Progenitor cell of endocrine pancreas (in vitro differentiated cells): ENCODE results near the gene MAPKAPK5. TPM values are rescaled to one million over a fixed set of nuclear protein-coding genes. Genes with fewer than 3 reads are reported as not detected.

Experiments
- DNase-seq: peaks from one replicate; pipeline ENCODE4 v3.0.0; 2021; ENCODE audit warnings: low spot score; ENCODE audit not compliant: unreplicated experiment
- H3K27ac Mint-ChIP-seq: 2 replicates; pipeline ENCODE4 v1.8.0; 2021; ENCODE audit warnings: mild to moderate bottlenecking, moderate library complexity, mixed read lengths
- H3K27me3 Mint-ChIP-seq: 2 replicates; pipeline ENCODE4 v1.8.0; 2021; ENCODE audit warnings: mixed read lengths
- H3K36me3 Mint-ChIP-seq: 2 replicates; pipeline ENCODE4 v1.8.0; 2022; ENCODE audit warnings: mixed read lengths; ENCODE audit not compliant: insufficient read depth
- H3K4me1 Mint-ChIP-seq: 2 replicates; pipeline ENCODE4 v1.8.0; 2021; ENCODE audit warnings: low read depth, mixed read lengths
- H3K4me3 Mint-ChIP-seq: 2 replicates; pipeline ENCODE4 v1.8.0; 2021; ENCODE audit warnings: low read depth, mild to moderate bottlenecking, moderate library complexity, mixed read lengths
- H3K9me3 Mint-ChIP-seq: 2 replicates; pipeline ENCODE4 v1.8.0; 2021; ENCODE audit warnings: low read depth, mixed read lengths
- total RNA-seq: library from RNA; stranded (reverse); gene quantifications from 2 replicates; pipeline ENCODE4 v1.2.1, GENCODE V29; 2021
- TF ChIP-seq, protein P1 (sequence below): fragments of 200-600 bp; sonication (generic); IDR thresholded peaks from one replicate; pipeline ENCODE4 v1.5.0; 2021; ENCODE audit warnings: antibody characterized with exemption, mild to moderate bottlenecking; ENCODE audit not compliant: unreplicated experiment

The MAPKAPK5 gene
- total RNA-seq, 1 donor from 2014 or later = 71.5 TPM

DNA sequence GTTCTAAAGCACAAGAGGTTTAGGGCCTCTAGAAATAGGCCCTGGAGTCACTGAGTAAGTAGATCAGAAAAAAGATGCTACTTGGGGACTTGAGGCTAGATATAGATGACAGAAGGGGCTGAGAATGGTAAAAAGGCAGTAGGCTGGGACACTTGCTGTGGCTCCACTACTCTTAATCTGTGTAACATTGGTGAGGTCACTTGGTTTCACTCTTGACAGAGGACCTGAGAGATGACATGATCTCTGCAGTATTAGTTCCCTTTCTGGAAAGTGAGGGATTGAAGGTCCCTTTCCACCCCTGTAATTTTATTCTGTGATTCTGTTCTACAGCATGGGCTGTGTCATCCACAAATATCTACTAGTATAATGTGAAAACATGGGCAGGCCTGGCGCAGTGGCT is 39.7 kb downstream of the MAPKAPK5 start:
- Mint-ChIP-seq H3K27ac (no peak overlapping the region), H3K9me3 (no peaks in the 10 kb centered on the region), H3K36me3 (peaks cover 32% of the 10 kb centered on the region), H3K4me3 (no peak overlapping the region), H3K4me1 (no peaks in the 10 kb centered on the region), H3K27me3 (no peaks in the 10 kb centered on the region)
- no peak for DNase-seq
- TF ChIP-seq, protein P1, sequence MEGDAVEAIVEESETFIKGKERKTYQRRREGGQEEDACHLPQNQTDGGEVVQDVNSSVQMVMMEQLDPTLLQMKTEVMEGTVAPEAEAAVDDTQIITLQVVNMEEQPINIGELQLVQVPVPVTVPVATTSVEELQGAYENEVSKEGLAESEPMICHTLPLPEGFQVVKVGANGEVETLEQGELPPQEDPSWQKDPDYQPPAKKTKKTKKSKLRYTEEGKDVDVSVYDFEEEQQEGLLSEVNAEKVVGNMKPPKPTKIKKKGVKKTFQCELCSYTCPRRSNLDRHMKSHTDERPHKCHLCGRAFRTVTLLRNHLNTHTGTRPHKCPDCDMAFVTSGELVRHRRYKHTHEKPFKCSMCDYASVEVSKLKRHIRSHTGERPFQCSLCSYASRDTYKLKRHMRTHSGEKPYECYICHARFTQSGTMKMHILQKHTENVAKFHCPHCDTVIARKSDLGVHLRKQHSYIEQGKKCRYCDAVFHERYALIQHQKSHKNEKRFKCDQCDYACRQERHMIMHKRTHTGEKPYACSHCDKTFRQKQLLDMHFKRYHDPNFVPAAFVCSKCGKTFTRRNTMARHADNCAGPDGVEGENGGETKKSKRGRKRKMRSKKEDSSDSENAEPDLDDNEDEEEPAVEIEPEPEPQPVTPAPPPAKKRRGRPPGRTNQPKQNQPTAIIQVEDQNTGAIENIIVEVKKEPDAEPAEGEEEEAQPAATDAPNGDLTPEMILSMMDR = no peak

DNA sequence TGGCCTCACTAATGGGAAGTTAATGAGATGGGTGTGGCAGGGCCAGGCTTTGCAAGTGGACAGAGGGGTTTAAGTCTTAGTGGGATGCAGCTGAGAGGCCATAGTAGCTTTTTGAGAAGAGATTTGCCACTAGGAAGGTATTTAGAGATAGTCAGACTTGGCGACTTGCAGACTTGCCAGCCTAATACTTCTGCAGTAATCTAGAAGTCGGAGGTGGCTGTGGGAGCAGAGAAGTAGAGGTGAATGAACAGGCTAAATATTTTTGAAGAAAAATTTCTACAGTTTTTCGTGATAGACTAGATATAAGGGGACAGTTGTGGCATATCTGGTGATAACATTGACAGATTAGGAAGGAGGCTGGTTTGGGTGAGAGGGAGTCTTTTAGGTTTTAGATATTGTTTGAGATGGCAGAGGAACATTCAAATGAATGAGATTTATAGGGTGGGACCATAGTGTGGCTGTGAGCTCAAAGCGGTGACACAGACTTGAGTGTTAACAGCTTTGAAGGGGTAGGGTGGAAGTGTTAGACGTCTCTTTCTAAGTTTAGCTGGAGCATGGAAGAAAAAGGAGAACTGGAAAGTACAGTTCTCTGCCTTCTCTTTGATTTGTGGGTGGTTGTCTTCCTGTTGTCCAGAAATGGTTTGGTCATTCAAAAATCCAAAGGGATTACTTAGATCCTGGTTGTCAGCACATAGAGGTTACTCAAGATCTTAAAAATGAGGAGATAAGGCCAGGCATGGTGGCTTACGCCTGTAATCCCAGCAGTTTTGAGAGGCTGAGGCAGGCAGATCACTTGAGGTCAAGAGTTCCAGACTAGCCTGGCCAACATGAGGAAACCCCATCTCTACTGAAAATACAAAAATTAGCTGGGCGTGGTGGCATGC is 44.9 kb downstream of the MAPKAPK5 start:
- no peaks in the 10 kb centered on the region for H3K4me1 Mint-ChIP-seq
- TF ChIP-seq, protein P1 = no peak
- no peaks in the 10 kb centered on the region for H3K9me3 Mint-ChIP-seq
- H3K27me3 Mint-ChIP-seq = no peaks in the 10 kb centered on the region
- peaks cover 30% of the 10 kb centered on the region for H3K36me3 Mint-ChIP-seq
- peak overlapping the region; percentile 0 for H3K27ac Mint-ChIP-seq
- DNase-seq = no peak
- H3K4me3 Mint-ChIP-seq = no peak overlapping the region

DNA sequence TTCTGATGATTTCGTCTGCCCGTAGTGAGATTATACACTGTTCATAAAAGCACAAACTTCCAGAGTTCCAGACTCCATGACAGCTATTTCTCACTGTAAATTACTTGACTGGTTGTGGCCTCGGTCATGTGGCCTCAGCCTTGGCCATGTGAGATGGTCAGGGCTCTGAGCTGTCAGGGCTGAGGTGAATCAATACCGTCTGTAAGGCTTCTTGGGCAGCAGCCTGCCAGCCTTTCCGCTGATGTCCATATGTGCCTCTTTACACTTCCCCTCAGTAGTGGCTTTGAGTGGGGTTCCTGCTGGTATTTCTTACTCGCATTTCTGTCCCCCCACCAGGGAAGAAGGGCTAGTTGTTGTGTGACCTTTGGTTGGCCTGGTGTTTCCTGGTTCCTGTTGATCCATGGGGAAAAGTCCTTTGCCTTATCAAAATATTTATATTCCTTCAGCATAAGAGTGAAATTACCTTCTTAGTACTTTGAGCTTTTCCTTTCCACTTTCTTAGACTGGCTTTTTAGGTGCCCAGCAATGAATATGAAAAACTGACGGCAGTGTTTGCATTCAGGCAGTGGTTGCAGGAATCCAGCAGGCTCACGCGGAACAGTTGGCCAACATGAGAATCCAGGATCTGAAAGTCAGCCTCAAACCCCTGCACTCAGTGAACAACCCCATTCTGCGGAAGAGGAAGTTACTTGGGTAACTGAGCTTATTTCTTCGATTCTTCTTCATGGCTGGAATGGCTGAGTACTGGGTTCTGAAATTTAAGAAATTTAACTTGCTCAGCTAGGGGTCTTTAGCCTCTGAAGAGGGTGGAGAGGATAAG is 46.1 kb downstream of the MAPKAPK5 start:
- no peaks in the 10 kb centered on the region for H3K27me3 Mint-ChIP-seq
- peaks cover 35% of the 10 kb centered on the region for H3K36me3 Mint-ChIP-seq
- no peak for DNase-seq
- TF ChIP-seq, protein P1 = no peak
- no peak overlapping the region for H3K4me3 Mint-ChIP-seq
- no peaks in the 10 kb centered on the region for H3K4me1 Mint-ChIP-seq
- H3K27ac Mint-ChIP-seq = peak overlapping the region; percentile 35
- no peaks in the 10 kb centered on the region for H3K9me3 Mint-ChIP-seq

DNA sequence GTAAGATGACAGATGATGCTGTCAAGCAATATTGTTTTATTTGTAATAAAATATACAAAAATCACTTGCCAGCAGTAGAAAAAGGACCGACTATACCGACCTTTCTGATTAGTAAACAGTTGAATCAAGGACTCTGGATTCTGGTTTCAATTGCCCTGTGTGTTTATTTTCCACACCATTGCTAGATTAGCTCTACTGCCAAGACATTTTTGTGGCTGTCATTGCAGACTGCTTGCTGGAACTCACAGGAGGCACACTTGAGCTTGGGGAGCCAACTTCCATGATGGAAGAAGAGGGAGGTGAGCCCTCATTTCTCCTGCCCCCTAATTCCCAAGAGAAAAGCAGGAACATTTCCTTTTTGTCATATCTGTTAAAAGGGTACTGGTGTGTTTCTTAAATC is 51.3 kb downstream of the MAPKAPK5 start:
- Mint-ChIP-seq H3K4me3 (no peak overlapping the region), H3K27me3 (no peaks in the 10 kb centered on the region), H3K36me3 (peaks cover 32% of the 10 kb centered on the region), H3K4me1 (no peaks in the 10 kb centered on the region), H3K27ac (no peak overlapping the region), H3K9me3 (no peaks in the 10 kb centered on the region)
- TF ChIP-seq, protein P1 = no peak
- DNase-seq = no peak

DNA sequence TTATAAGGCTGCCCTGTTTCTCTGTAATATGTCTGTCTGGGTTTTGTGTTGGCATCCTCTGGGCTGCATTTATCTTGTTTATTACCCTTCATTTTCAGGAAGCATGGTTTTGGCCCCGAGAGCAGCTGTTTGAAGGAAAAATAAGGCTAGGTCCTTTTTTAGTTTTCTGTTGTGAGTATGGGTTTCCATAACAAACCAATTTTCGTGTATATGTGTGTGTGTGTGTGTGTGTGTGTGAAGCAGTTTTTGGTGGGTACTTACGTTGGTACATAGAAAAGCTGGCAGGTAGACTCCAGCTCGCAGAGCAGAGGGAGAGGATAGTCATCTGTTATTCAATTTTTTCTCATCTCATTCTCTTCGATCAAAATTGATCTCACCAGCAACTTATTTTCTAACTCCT is 52.5 kb downstream of the MAPKAPK5 start:
- no peaks in the 10 kb centered on the region for H3K4me1 Mint-ChIP-seq
- no peak overlapping the region for H3K27ac Mint-ChIP-seq
- H3K36me3 Mint-ChIP-seq = peaks cover 34% of the 10 kb centered on the region

More for the DNA sequence above, 52.5 kb downstream of the MAPKAPK5 start:
- Mint-ChIP-seq H3K4me3 (no peak overlapping the region), H3K27me3 (no peaks in the 10 kb centered on the region), H3K9me3 (no peaks in the 10 kb centered on the region)
- TF ChIP-seq, protein P1 = no peak
- no peak for DNase-seq
